Endothelial cell (in vitro differentiated cells): Measurements from ENCODE around the gene SOSTDC1. TPM values are rescaled to one million over a fixed set of nuclear protein-coding genes. Genes with fewer than 3 reads are reported as not detected.
A peak's percentile ranks its signal among the peaks of the same experiment; 100 is the strongest.

ENCODE experiments used
- DNase-seq: peaks from one replicate; pipeline ENCODE4 v3.0.0; 2021; ENCODE audit warnings: low spot score
- H3K27ac Mint-ChIP-seq: one replicate; pipeline ENCODE4 v1.8.0; 2021; ENCODE audit warnings: mixed read lengths, inconsistent platforms; ENCODE audit not compliant: unreplicated experiment
- H3K27me3 Mint-ChIP-seq: one replicate; pipeline ENCODE4 v1.8.0; 2021; ENCODE audit warnings: mild to moderate bottlenecking, moderate library complexity, mixed read lengths, inconsistent platforms; ENCODE audit not compliant: unreplicated experiment
- H3K36me3 Mint-ChIP-seq: one replicate; pipeline ENCODE4 v1.8.0; 2021; ENCODE audit warnings: mild to moderate bottlenecking, low read depth, mixed read lengths, inconsistent platforms; ENCODE audit not compliant: unreplicated experiment
- H3K4me1 Mint-ChIP-seq: one replicate; pipeline ENCODE4 v1.8.0; 2021; ENCODE audit warnings: mild to moderate bottlenecking, mixed read lengths, inconsistent platforms; ENCODE audit not compliant: unreplicated experiment
- H3K4me3 Mint-ChIP-seq: one replicate; pipeline ENCODE4 v1.8.0; 2021; ENCODE audit warnings: mild to moderate bottlenecking, mixed read lengths, inconsistent platforms; ENCODE audit not compliant: unreplicated experiment
- H3K9me3 Mint-ChIP-seq: one replicate; pipeline ENCODE4 v1.8.0; 2021; ENCODE audit warnings: mixed read lengths, inconsistent platforms; ENCODE audit not compliant: unreplicated experiment
- CTCF ChIP-seq: fragments of 200-600 bp; sonication (generic); IDR thresholded peaks from one replicate; pipeline ENCODE4 v1.5.0; 2021; ENCODE audit warnings: antibody characterized with exemption; ENCODE audit not compliant: unreplicated experiment
- total RNA-seq: library from RNA; stranded (reverse); fragmentation: NEBNext Ultra II Directional; extraction: Animal tissue kit (Norgen Biotek cat#: 25700); gene quantifications from one replicate; pipeline ENCODE4 v1.2.1, GENCODE V29; 2021; ENCODE audit not compliant: unreplicated experiment

The SOSTDC1 gene
- total RNA-seq, 1 donor from 2014 or later: 0.18 TPM

DNA sequence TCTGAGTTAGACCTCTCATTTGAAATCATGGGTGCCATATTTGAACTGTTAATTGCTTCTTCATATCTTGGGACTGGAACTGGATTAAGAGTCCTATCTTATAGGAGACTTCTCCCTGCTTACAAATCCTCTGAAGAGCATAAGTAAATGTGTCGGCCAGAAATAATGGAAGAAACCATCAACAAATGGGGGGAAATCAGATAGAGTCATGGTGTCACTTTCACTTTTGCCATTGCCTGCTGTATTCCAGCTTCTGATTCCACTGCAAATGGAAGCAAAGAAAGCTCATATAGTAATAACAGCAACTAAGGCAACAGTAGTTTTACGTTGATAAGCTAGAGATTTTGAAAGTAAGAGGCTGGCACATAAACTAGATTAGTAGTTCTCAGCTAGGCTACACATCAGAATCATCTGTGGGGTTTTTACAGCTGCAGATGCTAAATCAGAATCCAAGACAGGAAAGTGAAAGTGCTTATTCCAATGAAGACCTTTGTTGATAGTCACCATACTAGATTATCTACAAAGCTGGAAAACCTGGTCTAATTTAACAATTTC is 31.9 kb downstream of the SOSTDC1 start:
- Mint-ChIP-seq H3K27ac (no peak overlapping the region), H3K4me3 (no peak overlapping the region), H3K4me1 (no peaks in the 10 kb centered on the region), H3K36me3 (no peaks in the 10 kb centered on the region), H3K27me3 (no peaks in the 10 kb centered on the region), H3K9me3 (no peaks in the 10 kb centered on the region)
- TF ChIP-seq CTCF: no peak
- no peak for DNase-seq

DNA sequence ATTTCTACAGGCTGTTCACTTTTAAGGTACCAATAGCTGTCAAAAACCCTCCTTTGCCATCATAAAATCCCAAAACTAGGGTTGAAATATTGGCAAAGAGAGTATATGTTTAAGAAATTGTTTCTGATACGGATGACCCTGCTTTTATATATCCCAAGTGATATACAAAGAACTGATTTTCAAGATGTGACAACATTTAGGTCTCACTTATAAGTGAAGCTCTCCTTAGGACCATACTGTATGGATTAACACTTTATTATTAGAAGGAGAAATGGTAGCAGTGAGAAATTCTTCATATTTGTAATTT is 33.2 kb downstream of the SOSTDC1 start:
- no peak for TF ChIP-seq CTCF
- no peak overlapping the region for H3K27ac Mint-ChIP-seq
- DNase-seq: no peak
- no peaks in the 10 kb centered on the region for H3K27me3 Mint-ChIP-seq
- H3K4me1 Mint-ChIP-seq: no peaks in the 10 kb centered on the region
- no peaks in the 10 kb centered on the region for H3K9me3 Mint-ChIP-seq
- H3K36me3 Mint-ChIP-seq: no peaks in the 10 kb centered on the region
- no peak overlapping the region for H3K4me3 Mint-ChIP-seq

GRCh38 chr7:16431646-16432424 is 33.7 kb downstream of the SOSTDC1 start:
- Mint-ChIP-seq H3K4me1 (no peaks in the 10 kb centered on the region), H3K36me3 (no peaks in the 10 kb centered on the region), H3K4me3 (no peak overlapping the region), H3K27ac (no peak overlapping the region), H3K27me3 (no peaks in the 10 kb centered on the region), H3K9me3 (no peaks in the 10 kb centered on the region)
- TF ChIP-seq CTCF: no peak
- peak; percentile 38 for DNase-seq

DNA sequence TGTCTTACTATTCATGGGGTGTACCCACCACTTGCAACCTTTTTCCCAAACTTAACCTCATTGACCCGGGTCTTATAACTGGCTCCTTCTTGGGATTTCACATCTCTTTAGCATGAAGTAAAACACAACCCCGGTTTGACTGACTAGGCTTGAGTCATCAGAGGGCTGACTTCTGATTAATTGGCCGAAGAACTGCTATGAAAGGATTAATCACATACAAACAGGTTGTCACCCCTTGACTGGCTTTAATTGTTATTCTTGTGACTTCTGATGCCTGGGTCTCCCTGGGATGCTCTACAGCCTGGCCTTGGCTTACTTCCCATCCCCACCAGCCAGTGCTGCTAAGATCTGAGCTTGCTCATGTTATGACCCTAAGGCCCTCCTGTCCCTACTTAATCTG is 35.4 kb downstream of the SOSTDC1 start:
- DNase-seq: no peak
- Mint-ChIP-seq H3K36me3 (no peaks in the 10 kb centered on the region), H3K27ac (no peak overlapping the region), H3K9me3 (no peaks in the 10 kb centered on the region), H3K4me1 (no peaks in the 10 kb centered on the region), H3K4me3 (no peak overlapping the region), H3K27me3 (no peaks in the 10 kb centered on the region)
- no peak for TF ChIP-seq CTCF

DNA sequence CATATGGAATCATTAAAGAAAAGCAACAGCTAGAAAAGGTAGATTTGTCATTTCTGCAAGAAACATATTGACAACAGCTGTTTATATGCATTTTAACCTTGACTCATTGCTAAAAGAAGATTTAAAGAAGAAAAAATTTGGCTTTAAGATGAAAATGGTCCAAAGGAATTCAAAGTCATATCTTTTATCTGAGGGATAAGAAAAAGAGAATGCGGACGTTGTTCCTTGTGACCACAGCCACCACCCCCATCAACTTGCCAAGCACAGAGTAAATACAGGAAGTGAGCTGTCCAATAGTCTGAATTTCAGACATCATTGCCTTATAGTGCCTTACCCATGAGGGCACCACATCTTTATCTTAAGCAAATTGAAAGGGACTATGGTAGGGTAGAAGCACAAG is 36.9 kb downstream of the SOSTDC1 start:
- no peak for DNase-seq
- H3K36me3 Mint-ChIP-seq: no peaks in the 10 kb centered on the region
- no peak overlapping the region for H3K4me3 Mint-ChIP-seq
- no peak overlapping the region for H3K27ac Mint-ChIP-seq
- H3K9me3 Mint-ChIP-seq: no peaks in the 10 kb centered on the region
- no peak for TF ChIP-seq CTCF
- no peaks in the 10 kb centered on the region for H3K27me3 Mint-ChIP-seq
- H3K4me1 Mint-ChIP-seq: no peaks in the 10 kb centered on the region
